Hepatocyte (in vitro differentiated cells): ENCODE data around the gene ANKRD36C.
"Not testable (repeated sequence)": the region's sequence is repeated elsewhere in the genome, so short reads cannot be mapped to it uniquely, and the experiment has no call there.

Experiments
- EZH2phosphoT487 ChIP-seq: fragments of 200-600 bp; sonication (generic); IDR thresholded peaks from one replicate; pipeline ENCODE4 v1.6.1; 2018; ENCODE audit warnings: antibody characterized with exemption, mild to moderate bottlenecking, low read depth, moderate library complexity; ENCODE audit not compliant: unreplicated experiment, severe bottlenecking
- TF ChIP-seq, protein P1 (sequence below): fragments of 200-600 bp; sonication (generic); IDR thresholded peaks from 2 replicates; pipeline ENCODE4 v1.5.1; 2016; ENCODE audit warnings: antibody characterized with exemption, mild to moderate bottlenecking; ENCODE audit not compliant: poor library complexity

DNA sequence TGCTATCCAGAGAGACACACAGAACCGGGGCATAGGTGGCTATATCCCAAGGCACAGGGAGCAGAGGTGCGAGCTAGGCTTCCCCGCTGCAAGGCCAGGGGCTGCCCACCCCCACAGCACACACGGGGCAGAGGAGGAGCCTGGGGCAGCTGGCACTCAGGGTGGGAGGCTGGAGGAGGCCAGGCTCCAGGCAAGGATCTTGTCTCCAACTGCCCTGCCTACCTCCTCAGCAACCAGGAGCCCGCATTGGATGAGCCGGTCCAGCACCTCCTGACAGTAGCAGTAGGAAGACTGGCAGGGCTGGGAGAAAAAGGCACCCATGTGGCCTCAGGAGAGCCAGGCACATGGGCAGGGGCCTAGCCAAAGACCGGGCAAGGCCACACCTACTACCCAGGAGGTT lies 32.1 kb upstream of the ANKRD36C start:
- TF ChIP-seq, protein P1, sequence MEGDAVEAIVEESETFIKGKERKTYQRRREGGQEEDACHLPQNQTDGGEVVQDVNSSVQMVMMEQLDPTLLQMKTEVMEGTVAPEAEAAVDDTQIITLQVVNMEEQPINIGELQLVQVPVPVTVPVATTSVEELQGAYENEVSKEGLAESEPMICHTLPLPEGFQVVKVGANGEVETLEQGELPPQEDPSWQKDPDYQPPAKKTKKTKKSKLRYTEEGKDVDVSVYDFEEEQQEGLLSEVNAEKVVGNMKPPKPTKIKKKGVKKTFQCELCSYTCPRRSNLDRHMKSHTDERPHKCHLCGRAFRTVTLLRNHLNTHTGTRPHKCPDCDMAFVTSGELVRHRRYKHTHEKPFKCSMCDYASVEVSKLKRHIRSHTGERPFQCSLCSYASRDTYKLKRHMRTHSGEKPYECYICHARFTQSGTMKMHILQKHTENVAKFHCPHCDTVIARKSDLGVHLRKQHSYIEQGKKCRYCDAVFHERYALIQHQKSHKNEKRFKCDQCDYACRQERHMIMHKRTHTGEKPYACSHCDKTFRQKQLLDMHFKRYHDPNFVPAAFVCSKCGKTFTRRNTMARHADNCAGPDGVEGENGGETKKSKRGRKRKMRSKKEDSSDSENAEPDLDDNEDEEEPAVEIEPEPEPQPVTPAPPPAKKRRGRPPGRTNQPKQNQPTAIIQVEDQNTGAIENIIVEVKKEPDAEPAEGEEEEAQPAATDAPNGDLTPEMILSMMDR, result not testable (repeated sequence)
- TF ChIP-seq EZH2phosphoT487, result not testable (repeated sequence)
